Left hindlimb (tissue), 1 donor: ENCODE measurements around the gene ZNF224.
"Not testable (repeated sequence)": the region's sequence is repeated elsewhere in the genome, so short reads cannot be mapped to it uniquely, and the experiment has no call there.

ENCODE experiments used
- DNase-seq: peaks from one replicate; pipeline ENCODE4 v3.0.0-alpha.2; 2018

ZNF224 gene

DNA sequence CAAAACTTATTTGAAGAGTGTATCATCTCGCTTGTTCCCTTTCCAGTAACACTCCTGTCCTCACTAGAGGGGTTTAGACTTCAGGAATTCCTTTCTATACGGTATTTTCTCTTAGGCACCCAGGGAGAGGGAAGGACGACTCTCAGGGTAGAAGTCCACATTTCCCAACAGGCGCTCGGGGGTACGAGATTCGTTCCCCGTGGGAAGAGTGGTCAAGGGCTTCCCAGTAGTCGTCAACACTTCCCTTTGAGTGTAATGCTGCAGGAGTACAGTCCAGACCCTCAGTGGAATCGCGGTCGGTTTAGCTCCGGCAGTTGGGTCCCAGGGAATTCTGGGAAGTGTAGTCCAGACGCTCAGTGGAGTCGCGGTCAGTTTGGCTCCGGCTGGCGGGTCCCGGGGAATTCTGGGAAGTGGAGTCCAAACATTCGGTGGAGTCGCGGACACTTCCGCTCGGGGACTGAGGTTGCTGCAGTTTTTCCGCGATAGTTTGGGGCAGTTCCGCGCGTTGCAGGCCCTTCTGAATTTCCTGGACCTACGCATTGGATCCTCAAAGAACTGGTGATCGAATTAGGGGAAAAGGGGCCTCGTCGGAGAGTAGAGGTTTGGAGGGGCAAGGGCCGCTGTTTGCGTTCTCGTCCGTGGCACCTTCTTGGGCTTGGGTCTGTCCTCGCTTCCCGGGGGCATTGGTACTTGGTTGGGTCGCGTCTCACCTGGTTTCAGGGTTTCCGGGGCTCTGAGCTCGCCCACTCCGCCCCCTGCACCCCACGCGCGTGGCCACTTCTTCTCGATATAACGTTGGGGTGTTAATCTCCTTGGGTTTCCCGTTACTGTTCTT is at the start of gene ZNF224:
TSS of gene ZNF224 (plus strand) at position 431 of the 835 bp plus-strand sequence. CDS start 3,513 bp downstream, outside the sequence.
- DNase-seq: peak; percentile 96

DNA sequence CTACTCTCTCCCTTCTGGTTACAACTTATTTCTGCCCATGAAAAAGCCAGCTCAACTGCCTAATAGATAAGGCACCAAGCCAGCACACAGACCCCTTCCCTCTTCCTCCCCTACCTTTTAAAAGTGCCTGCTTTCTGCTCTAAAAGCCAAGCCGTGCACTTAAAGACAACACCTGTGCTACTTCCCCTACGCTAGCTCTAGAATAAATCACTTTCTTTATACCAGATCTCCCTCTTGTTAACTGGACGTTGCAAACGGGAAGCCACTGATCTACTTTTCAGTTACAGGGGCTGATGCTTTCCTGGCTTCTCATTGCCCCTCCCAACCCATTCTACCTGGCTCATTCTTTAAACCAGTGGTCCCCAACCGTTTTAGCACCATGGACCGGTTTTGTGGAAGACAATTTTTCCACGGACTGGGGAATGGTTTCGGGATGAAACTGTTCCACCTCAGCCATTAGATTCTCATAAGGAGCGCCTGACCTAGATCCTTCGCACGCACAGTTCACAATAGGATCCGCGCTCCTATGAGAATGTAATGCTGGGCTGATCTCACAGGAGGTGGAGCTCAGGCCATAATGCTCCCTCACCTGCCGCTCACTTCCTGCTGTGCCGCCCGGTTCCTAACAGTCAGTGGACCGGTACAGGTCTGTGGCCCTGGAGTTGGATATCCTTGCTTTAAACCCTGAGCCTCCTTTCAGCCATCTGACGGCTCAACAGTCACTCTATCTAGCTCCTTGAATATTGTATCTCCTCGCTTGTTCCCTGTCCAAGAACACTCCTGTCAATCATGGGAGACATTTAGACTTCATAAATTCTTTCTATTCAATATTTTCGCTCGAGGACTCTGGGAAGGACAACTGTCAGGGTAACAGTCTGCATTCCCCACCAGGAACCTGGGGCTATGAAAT is 43.2 kb upstream of the ZNF224 start:
- DNase-seq: peak; percentile 40

- DNase-seq: peak; percentile 98
Observed at GRCh38 chr19:44051650-44052402, 42.3 kb upstream of the ZNF224 start, which contains the start of gene ZNF223. TSS of gene ZNF223 (plus strand) at chr19:44052036. CDS start at chr19:44055177, 3,141 bp downstream.

GRCh38 chr19:44055870-44056269 is 38.3 kb upstream of the ZNF224 start:
- no peak for DNase-seq

DNA sequence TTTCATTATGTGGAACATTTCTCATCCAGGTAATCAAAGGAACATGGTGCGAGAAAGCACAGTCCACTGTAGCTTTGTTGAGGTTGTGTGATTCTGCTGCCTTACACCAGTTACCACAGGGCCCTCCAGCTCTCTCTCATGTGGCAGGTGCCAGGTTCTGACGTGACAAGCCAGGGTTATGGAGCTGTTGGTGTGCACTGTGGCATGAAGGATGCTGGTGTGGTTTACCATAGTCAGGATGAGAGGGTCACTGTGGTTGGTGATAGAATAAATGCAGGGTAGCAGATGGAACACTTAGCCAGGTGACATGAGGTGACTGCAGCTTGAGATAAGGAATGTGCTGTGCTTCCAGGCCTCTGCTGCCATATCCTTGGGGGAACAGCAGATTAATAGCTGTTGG is 34.9 kb upstream of the ZNF224 start:
- no peak for DNase-seq

DNA sequence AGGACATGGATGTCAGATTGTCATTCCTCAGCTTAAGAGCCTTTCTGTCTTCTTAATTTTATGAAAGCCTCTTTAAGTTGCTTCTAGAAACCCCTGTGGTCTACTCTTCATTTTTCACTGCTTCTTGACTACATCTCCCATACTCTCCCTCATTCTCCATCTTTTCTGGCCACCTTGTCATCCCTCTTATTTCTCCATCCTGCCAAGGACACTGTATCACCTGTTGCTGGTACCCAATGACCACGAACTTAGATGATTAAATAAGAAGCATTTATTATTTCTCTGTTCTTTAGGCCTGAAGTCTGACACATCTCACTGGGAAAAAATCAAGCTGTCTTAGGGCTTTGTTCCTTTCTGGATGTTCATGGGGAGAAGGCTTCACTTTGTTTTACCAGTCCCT is 33.1 kb upstream of the ZNF224 start:
- no peak for DNase-seq

- DNase-seq: no peak
Observed at GRCh38 chr19:44066305-44066704, 27.9 kb upstream of the ZNF224 start.

- DNase-seq: no peak
Observed at GRCh38 chr19:44069415-44069814, 24.7 kb upstream of the ZNF224 start.

- DNase-seq: peak; percentile 94
Observed at GRCh38 chr19:44071824-44072542, 22.2 kb upstream of the ZNF224 start, which contains the start of gene ZNF284. TSS of gene ZNF284 (plus strand) at chr19:44072159. CDS start at chr19:44076390, 4,231 bp downstream.

- DNase-seq: no peak
Observed at GRCh38 chr19:44072543-44073401, 21.4 kb upstream of the ZNF224 start.

GRCh38 chr19:44076325-44076724 is 17.8 kb upstream of the ZNF224 start:
- no peak for DNase-seq

DNA sequence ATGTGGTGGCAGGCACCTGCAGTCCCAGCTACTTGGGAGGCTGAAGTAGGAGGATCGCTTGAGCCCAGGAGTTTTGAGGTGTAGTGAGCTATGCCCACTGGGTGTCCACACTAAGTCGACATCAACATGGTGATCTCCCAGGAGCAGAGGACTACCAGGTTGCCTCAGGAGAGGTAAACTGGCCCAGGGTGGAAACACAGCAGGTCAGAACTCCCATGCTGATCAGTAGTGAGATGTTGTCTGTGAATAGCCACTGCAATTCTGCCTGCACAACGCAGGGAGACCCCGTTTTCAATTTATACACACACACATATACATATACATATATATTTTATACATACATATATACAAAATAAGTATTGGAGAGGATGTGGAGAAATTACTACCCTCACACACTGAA is 2.1 kb upstream of the ZNF224 start:
- no peak for DNase-seq

GRCh38 chr19:44107751-44108150 is 13.6 kb downstream of the ZNF224 start:
- DNase-seq: no peak

DNA sequence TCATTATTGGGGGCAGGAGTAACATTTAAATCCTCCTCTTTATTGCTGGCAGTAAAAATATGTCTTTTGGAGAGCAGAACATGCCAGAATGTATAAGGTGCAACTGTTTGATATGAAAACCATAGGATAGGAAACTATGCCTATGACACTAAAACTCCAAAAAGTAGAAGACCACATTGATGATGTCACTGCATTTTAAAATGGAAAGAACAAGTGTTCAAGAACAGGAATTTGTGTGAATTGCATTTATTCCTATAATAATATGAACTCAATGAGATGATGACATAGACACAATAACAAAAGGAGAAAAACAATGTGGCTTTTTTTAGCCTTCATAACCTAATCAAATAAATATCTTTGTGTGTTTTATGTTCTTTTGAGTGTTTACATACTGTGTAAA is 15.3 kb downstream of the ZNF224 start:
- no peak for DNase-seq

DNA sequence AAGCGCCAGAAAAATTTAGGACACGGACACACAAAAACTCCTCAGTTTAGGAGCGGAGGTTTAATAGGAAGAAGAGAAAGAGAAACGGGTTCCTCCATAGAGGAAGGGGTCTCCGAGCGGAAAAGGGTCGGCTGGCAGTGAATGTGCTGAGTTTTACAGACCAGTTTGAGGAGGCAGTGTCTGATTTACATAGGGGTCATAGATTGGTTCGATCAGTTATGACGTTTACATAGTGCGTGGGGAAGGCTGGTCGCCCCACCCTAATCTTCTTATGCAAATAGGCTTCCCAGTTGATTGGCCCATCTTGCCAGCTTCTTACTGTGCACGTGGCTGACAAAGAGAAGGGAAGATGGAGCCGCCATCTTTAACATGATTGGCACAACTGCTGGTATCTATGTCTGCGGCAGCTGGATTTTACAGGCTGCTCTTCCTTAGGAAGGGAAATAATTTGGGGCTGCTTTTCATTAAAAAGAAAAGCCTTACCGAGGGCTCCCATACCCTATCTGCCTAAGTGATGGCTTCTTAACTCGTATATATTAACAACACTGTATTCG is 17.8 kb downstream of the ZNF224 start:
- peak; percentile 35 for DNase-seq

GRCh38 chr19:44112802-44113137 is 18.6 kb downstream of the ZNF224 start:
- DNase-seq: no peak

GRCh38 chr19:44113138-44113783 is 19.1 kb downstream of the ZNF224 start, which contains the start of gene ZNF225:
TSS of gene ZNF225 (plus strand) at chr19:44113399. CDS start at chr19:44115828, 2,429 bp downstream.
- DNase-seq: peak; percentile 98

DNA sequence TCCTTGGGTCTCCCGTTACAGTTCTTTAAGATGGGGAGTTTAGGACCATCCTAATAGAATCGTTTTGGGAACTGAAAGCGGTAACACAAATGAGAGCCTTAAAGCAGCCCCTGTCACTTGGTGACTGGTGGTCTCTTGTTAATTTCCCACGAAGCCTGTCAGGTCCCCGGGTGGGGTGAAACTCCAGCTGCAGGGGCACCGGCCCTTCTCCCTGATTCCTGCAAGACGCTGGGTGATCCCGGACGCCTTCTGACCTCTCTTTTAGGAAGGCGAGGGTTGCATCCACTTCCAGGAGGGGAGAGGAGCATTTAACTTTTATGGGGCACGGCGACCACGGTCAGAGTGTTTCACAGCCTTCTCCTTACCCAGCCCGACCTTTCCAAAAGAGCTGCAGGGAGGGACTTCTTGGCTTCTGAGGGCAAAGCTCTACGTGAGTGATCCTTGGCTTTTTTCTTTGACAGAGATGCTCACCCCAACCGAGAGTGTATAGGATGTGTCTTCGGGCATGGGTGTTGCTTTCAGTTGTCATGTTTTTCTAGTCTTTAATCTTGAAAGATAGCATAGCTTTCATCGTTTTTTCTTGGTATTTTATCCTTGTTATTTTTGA is 19.7 kb downstream of the ZNF224 start:
- no peak for DNase-seq

- not testable (repeated sequence) for DNase-seq
Observed at GRCh38 chr19:44121162-44121561, 27.0 kb downstream of the ZNF224 start.

GRCh38 chr19:44131955-44132354 is 37.8 kb downstream of the ZNF224 start:
- no peak for DNase-seq
